ENCODE data around the gene CCDC77. TPM values are rescaled to one million over a fixed set of nuclear protein-coding genes. Genes with fewer than 3 reads are reported as not detected.

The CCDC77 gene
- total RNA-seq, 1 donor from 2014 or later: 8.3 TPM

DNA sequence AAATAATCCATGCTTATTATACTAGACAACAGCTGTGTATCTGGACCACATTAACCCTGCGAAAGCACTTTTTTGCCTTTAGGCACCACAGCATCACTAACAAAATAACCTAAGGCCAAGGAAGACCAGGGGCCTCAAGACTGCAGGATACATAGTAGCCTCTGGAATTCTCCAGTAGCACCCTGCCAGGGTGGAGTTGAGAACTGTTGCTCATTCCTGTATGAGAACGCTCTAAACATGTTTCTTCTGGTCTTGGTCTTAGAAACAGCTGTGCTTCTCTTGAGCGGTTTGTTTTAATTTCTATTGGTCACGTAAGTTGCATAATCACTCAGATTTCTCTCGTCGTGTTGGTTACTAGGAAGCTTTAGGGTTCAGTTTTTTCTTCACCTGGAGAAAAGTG lies 66.1 kb downstream of the CCDC77 start:
- no peaks in the 10 kb centered on the region for H3K4me1 ChIP-seq

DNA sequence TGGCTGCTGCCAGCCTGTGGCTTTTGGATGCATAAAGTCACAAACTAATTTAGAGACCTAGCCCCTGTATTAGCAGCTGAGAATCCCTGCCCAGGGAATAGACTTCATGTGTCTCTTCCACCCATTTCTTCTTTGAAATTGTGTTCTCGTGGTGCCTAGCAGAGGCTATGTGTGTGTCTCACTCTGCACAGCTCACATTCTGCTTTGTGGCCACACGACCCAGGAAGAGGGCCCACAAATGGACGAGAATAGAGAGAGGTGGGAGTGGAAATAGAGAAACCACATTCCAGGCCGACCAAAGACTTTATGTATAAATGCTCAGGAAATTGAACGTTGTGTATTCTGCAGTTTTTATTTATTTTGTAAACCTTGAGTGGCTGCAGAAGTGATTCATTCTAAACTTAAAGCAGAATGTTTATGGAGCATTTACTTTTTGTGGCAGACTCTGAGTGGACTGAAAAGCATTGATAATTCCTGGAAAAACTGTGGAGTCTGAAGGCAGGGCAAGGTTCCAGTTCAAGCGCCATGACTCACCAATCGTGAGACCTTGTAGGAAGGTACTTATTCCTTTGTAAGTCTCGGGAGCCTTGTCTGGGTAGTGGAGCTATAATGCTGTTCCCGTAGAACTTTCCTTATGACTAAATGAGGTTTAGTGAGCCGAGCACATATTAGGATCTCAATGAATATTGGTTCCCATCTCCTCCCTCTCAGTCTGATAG lies 67.4 kb downstream of the CCDC77 start:
- no peak overlapping the region for H3K27ac ChIP-seq
- H3K9me3 ChIP-seq: no peaks in the 10 kb centered on the region
- TF ChIP-seq POLR2A (IDR thresholded peaks at IDR 0.05): no peak
- TF ChIP-seq, protein P1, sequence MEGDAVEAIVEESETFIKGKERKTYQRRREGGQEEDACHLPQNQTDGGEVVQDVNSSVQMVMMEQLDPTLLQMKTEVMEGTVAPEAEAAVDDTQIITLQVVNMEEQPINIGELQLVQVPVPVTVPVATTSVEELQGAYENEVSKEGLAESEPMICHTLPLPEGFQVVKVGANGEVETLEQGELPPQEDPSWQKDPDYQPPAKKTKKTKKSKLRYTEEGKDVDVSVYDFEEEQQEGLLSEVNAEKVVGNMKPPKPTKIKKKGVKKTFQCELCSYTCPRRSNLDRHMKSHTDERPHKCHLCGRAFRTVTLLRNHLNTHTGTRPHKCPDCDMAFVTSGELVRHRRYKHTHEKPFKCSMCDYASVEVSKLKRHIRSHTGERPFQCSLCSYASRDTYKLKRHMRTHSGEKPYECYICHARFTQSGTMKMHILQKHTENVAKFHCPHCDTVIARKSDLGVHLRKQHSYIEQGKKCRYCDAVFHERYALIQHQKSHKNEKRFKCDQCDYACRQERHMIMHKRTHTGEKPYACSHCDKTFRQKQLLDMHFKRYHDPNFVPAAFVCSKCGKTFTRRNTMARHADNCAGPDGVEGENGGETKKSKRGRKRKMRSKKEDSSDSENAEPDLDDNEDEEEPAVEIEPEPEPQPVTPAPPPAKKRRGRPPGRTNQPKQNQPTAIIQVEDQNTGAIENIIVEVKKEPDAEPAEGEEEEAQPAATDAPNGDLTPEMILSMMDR (IDR thresholded peaks at IDR 0.05): no peak
- TF ChIP-seq POLR2AphosphoS5 (IDR thresholded peaks at IDR 0.05; ENCODE audit: insufficient read depth in 1 of 2, low read depth in 1 of 2): no peak
- H3K4me1 ChIP-seq: no peaks in the 10 kb centered on the region
- intact Hi-C loops (cut with DNase I): no loop called here
- no peak for DNase-seq (ENCODE audit: extremely low spot score in 2 of 2)
- H3K27me3 ChIP-seq: no peaks in the 10 kb centered on the region
- no peaks in the 10 kb centered on the region for H3K36me3 ChIP-seq
- H3K4me3 ChIP-seq: no peak overlapping the region

More for the DNA sequence above, 66.1 kb downstream of the CCDC77 start:
- H3K27ac ChIP-seq: no peak overlapping the region
- DNase-seq (ENCODE audit: extremely low spot score in 2 of 2): no peak
- no peaks in the 10 kb centered on the region for H3K36me3 ChIP-seq
- H3K9me3 ChIP-seq: no peaks in the 10 kb centered on the region
- H3K27me3 ChIP-seq: no peaks in the 10 kb centered on the region
- TF ChIP-seq POLR2AphosphoS5 (IDR thresholded peaks at IDR 0.05; ENCODE audit: insufficient read depth in 1 of 2, low read depth in 1 of 2): peak in 1 of 2 donors; percentile 48
- TF ChIP-seq, protein P1 (IDR thresholded peaks at IDR 0.05): no peak
- intact Hi-C loops (cut with DNase I): no loop called here
- no peak overlapping the region for H3K4me3 ChIP-seq

DNA sequence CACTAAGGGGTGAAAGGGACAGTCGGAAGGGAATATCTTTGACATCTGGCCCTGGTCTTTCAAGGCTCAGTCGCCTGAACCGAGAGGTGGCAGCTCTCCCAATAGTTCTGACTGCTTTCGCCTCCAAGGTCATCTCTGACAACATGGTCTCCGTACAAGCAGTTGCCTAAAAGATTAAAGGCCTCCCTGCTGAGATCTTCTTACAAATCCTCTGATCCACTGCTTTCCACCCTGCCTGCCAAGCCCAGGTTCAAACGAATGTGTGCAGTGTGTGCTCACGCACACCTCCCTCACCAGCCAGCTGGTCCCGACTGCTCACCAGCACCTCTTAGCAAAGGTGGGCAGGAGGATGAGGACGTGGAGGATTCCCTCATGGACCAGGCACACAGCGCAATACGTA lies 68.7 kb downstream of the CCDC77 start:
- no peak for TF ChIP-seq POLR2A (IDR thresholded peaks at IDR 0.05)
- TF ChIP-seq, protein P1 (IDR thresholded peaks at IDR 0.05): no peak
- no peak for TF ChIP-seq POLR2AphosphoS5 (IDR thresholded peaks at IDR 0.05; ENCODE audit: insufficient read depth in 1 of 2, low read depth in 1 of 2)
- no peaks in the 10 kb centered on the region for H3K36me3 ChIP-seq
- no peaks in the 10 kb centered on the region for H3K4me1 ChIP-seq
- H3K27me3 ChIP-seq: no peaks in the 10 kb centered on the region
- no peak overlapping the region for H3K4me3 ChIP-seq
- no peak for DNase-seq (ENCODE audit: extremely low spot score in 2 of 2)
- no peaks in the 10 kb centered on the region for H3K9me3 ChIP-seq
- no peak overlapping the region for H3K27ac ChIP-seq
- intact Hi-C loops (cut with DNase I): no loop called here

DNA sequence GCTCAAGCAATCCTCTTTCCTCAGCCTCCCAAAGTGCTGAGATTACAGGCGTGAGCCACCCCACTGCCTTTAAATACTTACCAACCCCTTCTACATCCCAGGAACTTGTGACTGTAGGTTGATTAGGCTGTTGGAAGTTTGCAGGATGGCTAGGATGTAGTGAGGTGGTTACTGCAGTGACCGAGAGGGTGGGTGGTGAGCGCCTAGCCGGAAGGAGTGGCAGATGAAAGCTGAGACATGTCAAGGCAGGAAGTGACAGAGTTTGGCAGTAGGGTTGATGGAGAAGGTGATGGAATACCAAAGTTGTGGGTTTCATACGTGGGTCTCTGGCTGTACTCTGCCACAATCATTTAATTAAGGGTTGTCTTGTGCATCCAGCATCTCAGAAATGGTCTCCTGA lies 71.8 kb downstream of the CCDC77 start:
- Histone ChIP-seq H3K4me3 (no peak overlapping the region), H3K9me3 (no peaks in the 10 kb centered on the region), H3K4me1 (no peaks in the 10 kb centered on the region), H3K27me3 (no peaks in the 10 kb centered on the region), H3K36me3 (no peaks in the 10 kb centered on the region), H3K27ac (no peak overlapping the region)
- TF ChIP-seq, protein P1 (IDR thresholded peaks at IDR 0.05): no peak
- TF ChIP-seq POLR2A (IDR thresholded peaks at IDR 0.05): no peak
- no peak for TF ChIP-seq POLR2AphosphoS5 (IDR thresholded peaks at IDR 0.05; ENCODE audit: insufficient read depth in 1 of 2, low read depth in 1 of 2)
- intact Hi-C loops (cut with DNase I): no loop called here
- no peak for DNase-seq (ENCODE audit: extremely low spot score in 2 of 2)

DNA sequence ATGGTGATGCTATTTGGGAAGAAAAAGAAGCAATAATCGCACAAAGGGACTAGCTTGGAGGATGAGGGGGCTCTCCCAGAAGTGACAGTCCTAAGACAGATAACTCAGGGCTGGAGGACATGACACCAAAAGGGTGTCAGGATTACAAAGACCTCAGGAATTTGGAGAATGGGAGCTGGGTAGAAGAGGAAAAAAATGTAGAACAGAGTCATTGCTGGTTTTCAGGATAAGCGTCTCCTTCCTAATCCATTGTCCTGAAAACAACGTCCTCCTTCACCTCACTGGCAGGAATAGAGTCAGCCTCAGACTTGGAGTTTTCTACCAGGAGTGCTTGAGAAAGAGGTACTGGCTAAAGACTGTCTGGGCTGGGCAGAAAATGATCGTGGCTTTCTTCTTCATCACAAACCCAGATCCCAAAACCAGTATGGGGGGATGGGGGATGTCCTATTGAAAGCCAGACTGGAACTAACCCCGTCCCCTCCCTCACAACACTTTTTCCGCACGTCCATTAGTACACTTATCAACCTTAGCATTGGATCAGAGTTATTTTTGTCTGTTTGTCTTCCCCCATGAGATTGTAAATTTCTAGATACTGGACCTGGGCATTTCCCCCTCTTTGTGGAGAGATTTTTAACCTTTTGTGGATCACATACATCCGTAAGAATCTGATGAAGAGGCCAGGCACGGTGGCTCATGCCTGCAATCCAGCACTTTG lies 72.6 kb downstream of the CCDC77 start:
- no peaks in the 10 kb centered on the region for H3K36me3 ChIP-seq
- H3K4me3 ChIP-seq: no peak overlapping the region

More for the DNA sequence above, 72.6 kb downstream of the CCDC77 start:
- no peak for TF ChIP-seq POLR2A (IDR thresholded peaks at IDR 0.05)
- TF ChIP-seq, protein P1 (IDR thresholded peaks at IDR 0.05): no peak
- TF ChIP-seq POLR2AphosphoS5 (IDR thresholded peaks at IDR 0.05; ENCODE audit: insufficient read depth in 1 of 2, low read depth in 1 of 2): no peak
- H3K4me1 ChIP-seq: no peaks in the 10 kb centered on the region
- no peak for DNase-seq (ENCODE audit: extremely low spot score in 2 of 2)
- no peak overlapping the region for H3K27ac ChIP-seq
- intact Hi-C loops (cut with DNase I): no loop called here
- H3K27me3 ChIP-seq: no peaks in the 10 kb centered on the region
- H3K9me3 ChIP-seq: no peaks in the 10 kb centered on the region

All from vagina (tissue), 2 donors.